Activated B cell treated with CpG ODN at 0.5 μM for 24 hours (primary cell): ENCODE data around the gene CCNI2. TPM values are rescaled to one million over a fixed set of nuclear protein-coding genes. Genes with fewer than 3 reads are reported as not detected.

Source experiments
- ATAC-seq: fragments of 200-7000 bp; cut with Tn5 transposase; one replicate; pipeline ENCODE4 v1.10.0; 2021; ENCODE audit warnings: low read depth, mild to moderate bottlenecking, moderate library complexity
- CTCF ChIA-PET: fragments of 350-600 bp; sonication (Branson Sonifier 250); formaldehyde crosslinking; loops from one replicate; lab custom pipeline; 2021; ENCODE audit warnings: antibody characterized with exemption; lab: Charles Lee
- POLR2A ChIA-PET: fragments of 350-600 bp; sonication (Branson Sonifier 250); formaldehyde crosslinking; loops from one replicate; lab custom pipeline; 2021; ENCODE audit warnings: antibody characterized with exemption; lab: Charles Lee
- DNase-seq: peaks from one replicate; pipeline ENCODE4 v3.0.0; 2022
- H3K27ac Mint-ChIP-seq: one replicate; pipeline ENCODE4 v1.8.0; 2020; ENCODE audit warnings: mixed read lengths
- H3K27me3 Mint-ChIP-seq: one replicate; pipeline ENCODE4 v1.8.0; 2021; ENCODE audit warnings: mixed read lengths
- H3K36me3 Mint-ChIP-seq: one replicate; pipeline ENCODE4 v1.8.0; 2021; ENCODE audit warnings: low read depth, mixed read lengths
- H3K4me1 Mint-ChIP-seq: one replicate; pipeline ENCODE4 v1.8.0; 2021; ENCODE audit warnings: mixed read lengths
- H3K4me3 Mint-ChIP-seq: one replicate; pipeline ENCODE4 v1.8.0; 2020; ENCODE audit warnings: mild to moderate bottlenecking, mixed read lengths
- H3K9me3 Mint-ChIP-seq: one replicate; pipeline ENCODE4 v1.8.0; 2020; ENCODE audit warnings: mixed read lengths
- intact Hi-C: fragments of 100-400 bp; cut with micrococcal nuclease; formaldehyde crosslinking; loops from one replicate; pipeline ENCODE4 v1.15.1; 2024
- total RNA-seq: library from RNA; stranded (reverse); gene quantifications from 2 replicates; pipeline ENCODE4 v1.2.3, GENCODE V29; 2022
- TF ChIP-seq, protein P1 (sequence below): fragments of 200-600 bp; IDR thresholded peaks from one replicate; pipeline ENCODE4 v1.8.0; 2022; ENCODE audit warnings: antibody characterized with exemption, mild to moderate bottlenecking

The CCNI2 gene
- total RNA-seq, 1 donor from 2014 or later, result 0.44 TPM

DNA sequence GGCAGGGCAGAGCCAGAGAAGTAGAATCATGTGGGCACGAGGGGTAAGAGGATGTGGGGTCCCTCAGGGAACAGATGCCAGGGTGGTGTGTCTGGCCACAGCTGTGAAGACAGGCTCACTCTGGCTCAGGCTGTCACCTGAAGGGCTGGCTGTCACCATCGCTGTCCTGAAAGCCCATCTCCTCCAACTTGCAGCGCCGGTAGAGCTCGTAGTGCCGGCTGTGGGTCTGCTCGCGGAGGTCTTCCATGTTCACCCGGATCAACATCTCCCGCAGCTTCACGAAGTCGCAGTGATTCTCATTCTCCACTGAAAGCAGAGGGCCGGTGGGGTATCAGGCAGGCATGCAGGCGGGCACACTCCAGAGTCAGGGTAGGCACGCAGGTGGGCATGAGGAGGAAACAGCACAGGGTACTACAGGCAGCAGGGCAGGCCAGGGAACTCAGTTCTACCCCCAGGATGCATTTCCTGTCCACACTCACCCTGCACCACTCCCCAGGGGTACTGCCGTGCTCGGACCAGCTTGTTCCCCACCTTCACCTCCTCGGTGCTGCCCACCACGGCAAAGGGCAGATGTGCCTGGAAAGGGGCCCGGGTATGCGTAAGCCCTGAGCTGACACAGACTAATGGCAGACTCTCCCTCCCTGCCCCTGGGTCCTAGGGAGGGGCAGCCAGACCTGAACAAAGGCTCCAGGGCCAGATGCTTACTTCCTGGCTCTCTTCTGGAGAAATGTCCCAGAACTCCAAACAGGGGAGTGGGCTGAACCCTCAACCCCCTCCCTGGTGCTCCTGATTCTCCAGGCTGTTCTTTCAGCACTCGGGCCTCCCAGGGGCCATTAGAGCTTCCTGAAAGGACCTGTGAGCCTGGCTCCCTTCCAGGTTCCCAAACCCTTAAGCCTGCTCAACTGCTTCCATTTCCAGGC is 14.4 kb downstream of the CCNI2 start:
- intact Hi-C loops, result no loop called here
- no peak for DNase-seq
- TF ChIP-seq, protein P1, sequence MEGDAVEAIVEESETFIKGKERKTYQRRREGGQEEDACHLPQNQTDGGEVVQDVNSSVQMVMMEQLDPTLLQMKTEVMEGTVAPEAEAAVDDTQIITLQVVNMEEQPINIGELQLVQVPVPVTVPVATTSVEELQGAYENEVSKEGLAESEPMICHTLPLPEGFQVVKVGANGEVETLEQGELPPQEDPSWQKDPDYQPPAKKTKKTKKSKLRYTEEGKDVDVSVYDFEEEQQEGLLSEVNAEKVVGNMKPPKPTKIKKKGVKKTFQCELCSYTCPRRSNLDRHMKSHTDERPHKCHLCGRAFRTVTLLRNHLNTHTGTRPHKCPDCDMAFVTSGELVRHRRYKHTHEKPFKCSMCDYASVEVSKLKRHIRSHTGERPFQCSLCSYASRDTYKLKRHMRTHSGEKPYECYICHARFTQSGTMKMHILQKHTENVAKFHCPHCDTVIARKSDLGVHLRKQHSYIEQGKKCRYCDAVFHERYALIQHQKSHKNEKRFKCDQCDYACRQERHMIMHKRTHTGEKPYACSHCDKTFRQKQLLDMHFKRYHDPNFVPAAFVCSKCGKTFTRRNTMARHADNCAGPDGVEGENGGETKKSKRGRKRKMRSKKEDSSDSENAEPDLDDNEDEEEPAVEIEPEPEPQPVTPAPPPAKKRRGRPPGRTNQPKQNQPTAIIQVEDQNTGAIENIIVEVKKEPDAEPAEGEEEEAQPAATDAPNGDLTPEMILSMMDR, result no peak
- H3K9me3 Mint-ChIP-seq, result no peaks in the 10 kb centered on the region
- POLR2A ChIA-PET, result no interaction called here
- ATAC-seq, result no peak
- CTCF ChIA-PET, result no interaction called here
- H3K4me1 Mint-ChIP-seq, result no peaks in the 10 kb centered on the region
- no peaks in the 10 kb centered on the region for H3K36me3 Mint-ChIP-seq
- H3K4me3 Mint-ChIP-seq, result no peak overlapping the region
- no peak overlapping the region for H3K27ac Mint-ChIP-seq
- no peaks in the 10 kb centered on the region for H3K27me3 Mint-ChIP-seq

- no peaks in the 10 kb centered on the region for H3K9me3 Mint-ChIP-seq
- H3K27ac Mint-ChIP-seq, result no peak overlapping the region
- DNase-seq (no peak), ATAC-seq (no peak)
- ChIA-PET CTCF (no interaction called here), POLR2A (interaction anchor here (0.7 kb wide), 1 partner anchor 236 kb away, joined by 3 read pairs; no protein-coding TSS in a partner anchor)
- intact Hi-C loops, result no loop called here
- TF ChIP-seq, protein P1, result no peak
- no peak overlapping the region for H3K4me3 Mint-ChIP-seq
- no peaks in the 10 kb centered on the region for H3K36me3 Mint-ChIP-seq
- no peaks in the 10 kb centered on the region for H3K27me3 Mint-ChIP-seq
- no peaks in the 10 kb centered on the region for H3K4me1 Mint-ChIP-seq
These were observed 15.2 kb downstream of the CCNI2 start for GRCh38 chr5:132762246-132763000.

DNA sequence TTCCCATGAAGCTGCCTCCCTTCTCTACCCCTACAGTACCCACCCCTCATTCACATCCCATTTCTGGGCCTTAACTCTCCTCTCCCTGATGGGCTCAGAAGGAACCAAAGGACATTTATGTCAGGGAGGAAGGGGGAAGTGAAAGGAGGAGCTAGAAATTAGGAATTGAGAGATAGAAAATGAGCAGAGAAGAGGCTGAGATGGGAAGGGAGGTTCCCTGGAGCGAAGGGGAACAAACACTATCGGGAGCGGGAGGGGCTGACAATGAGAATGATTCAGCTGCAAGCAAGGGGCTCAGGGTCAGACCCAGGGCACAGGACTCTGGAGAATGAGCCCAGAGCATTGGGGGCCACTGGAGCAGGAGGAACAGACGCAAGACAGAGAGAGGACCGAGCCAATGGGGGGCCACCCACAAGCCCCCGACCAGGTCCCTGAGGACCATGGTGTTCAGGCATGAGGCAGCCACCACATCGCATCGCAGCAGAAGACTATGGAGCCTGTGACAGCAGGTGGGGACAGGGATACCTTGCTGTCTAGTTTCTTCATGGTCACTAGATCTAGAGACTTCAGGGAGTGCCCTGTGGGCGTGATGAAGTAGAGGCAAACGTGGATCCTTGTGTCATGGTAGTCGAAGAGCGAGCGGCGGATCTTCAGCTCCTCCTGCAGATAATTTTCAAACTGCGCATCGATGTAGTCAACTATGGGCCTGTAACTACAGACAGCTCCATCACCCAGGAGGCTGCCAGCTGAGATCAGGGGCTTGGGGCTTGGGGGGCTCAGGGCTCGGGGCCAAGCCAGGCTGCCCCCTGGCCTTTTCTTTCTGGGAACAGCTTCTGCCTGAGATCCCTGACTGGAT is 16.2 kb downstream of the CCNI2 start:
- Mint-ChIP-seq H3K9me3 (no peaks in the 10 kb centered on the region), H3K27ac (no peak overlapping the region), H3K36me3 (no peaks in the 10 kb centered on the region), H3K4me1 (no peaks in the 10 kb centered on the region), H3K27me3 (no peaks in the 10 kb centered on the region), H3K4me3 (no peak overlapping the region)
- CTCF ChIA-PET, result no interaction called here
- ATAC-seq (no peak), DNase-seq (no peak)
- TF ChIP-seq, protein P1, result no peak
- intact Hi-C loops, result no loop called here
- POLR2A ChIA-PET, result interaction anchor here (0.7 kb wide), 1 partner anchor 237 kb away, joined by 3 read pairs; no protein-coding TSS in a partner anchor

DNA sequence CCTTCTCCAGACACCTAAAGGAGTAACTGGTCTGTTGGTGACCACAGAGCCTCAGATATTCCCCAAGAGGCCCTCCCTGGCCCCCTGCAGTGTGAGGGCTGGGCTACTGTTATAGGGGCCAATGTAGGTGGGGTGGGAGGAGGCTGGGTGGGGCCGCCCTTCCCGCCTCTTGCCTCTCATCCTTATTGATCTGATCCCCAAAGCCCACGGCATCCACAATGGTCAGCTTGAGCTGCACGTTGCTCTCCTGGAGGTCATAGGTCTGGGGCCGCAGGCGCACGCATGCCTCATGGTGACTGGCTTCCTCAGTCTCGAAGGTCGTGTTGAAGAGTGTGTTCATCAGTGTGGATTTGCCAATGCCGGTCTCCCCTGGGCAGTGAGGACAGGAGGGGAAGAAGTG is 16.8 kb downstream of the CCNI2 start:
- Mint-ChIP-seq H3K4me3 (no peak overlapping the region), H3K4me1 (no peaks in the 10 kb centered on the region), H3K9me3 (no peaks in the 10 kb centered on the region), H3K27me3 (no peaks in the 10 kb centered on the region), H3K36me3 (no peaks in the 10 kb centered on the region), H3K27ac (no peak overlapping the region)
- ATAC-seq (no peak), DNase-seq (no peak)
- intact Hi-C loops, result no loop called here
- ChIA-PET CTCF (no interaction called here), POLR2A (no interaction called here)
- TF ChIP-seq, protein P1, result no peak
